ENCODE results near the gene NPHP1.
"Not testable (repeated sequence)": the region's sequence is repeated elsewhere in the genome, so short reads cannot be mapped to it uniquely, and the experiment has no call there.

Gene NPHP1

GRCh38 chr2:110215091-110215490, 10.3 kb upstream of the NPHP1 start:
- no peaks in the 10 kb centered on the region for H3K9me2 ChIP-seq (replicated peaks; ENCODE audit: insufficient read depth, low read length)
- H3K79me2 ChIP-seq (ENCODE audit: insufficient read depth, low read length) = peaks cover 9% of the 10 kb centered on the region
- no peak for TF ChIP-seq EZH2phosphoT487 (conservative IDR thresholded peaks at IDR 0.05; ENCODE audit: low read length)
- no peak for TF ChIP-seq CTCF (IDR thresholded peaks at IDR 0.05; ENCODE audit: insufficient read depth, low read length, poor library complexity, severe bottlenecking)
- no peak overlapping the region for H3K27ac ChIP-seq (ENCODE audit: low read depth, low read length)
- H3K9ac ChIP-seq (ENCODE audit: low read length) = no peak overlapping the region
- H3F3A ChIP-seq (ENCODE audit: insufficient read depth) = no peaks in the 10 kb centered on the region
- H3K4me3 ChIP-seq (ENCODE audit: insufficient read depth, low read length, poor library complexity, severe bottlenecking) = no peak overlapping the region
- no peak overlapping the region for H3K4me2 ChIP-seq (ENCODE audit: low read depth, low read length, poor library complexity, severe bottlenecking)
- H2AFZ ChIP-seq (ENCODE audit: low read depth, low read length, severe bottlenecking) = no peak overlapping the region
- H3K36me3 ChIP-seq (ENCODE audit: low read length) = no peaks in the 10 kb centered on the region
- H4K20me1 ChIP-seq (ENCODE audit: low read depth, low read length) = no peaks in the 10 kb centered on the region
- H3K9me3 ChIP-seq (ENCODE audit: insufficient read depth, low read length) = 0 out of 2 replicates have a peak, but pooled peaks cover 3% of the 10 kb centered on the region
- H3K27me3 ChIP-seq (ENCODE audit: low read length) = no peaks in the 10 kb centered on the region

DNA sequence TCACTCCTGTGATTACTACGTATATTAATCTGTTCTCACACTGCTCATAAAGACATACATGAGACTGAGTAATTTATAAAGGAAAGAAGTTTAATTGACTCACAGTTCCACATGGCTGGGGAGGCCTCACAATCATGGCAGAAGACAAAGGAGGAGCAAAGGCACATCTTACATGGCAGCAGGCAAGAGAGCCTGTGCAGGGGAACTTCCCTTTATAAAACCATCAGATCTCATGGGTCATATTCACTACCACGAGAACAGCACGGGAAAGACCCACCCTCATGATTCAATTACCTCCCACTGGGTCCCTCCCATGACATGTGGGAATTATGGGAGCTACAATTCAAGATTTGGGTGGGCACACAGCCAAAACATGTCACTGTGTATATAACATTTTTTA, 8.7 kb upstream of the NPHP1 start:
- not testable (repeated sequence) for H3K4me3 ChIP-seq (ENCODE audit: insufficient read depth, low read length, poor library complexity, severe bottlenecking); H3K27me3 ChIP-seq (ENCODE audit: low read length); H3K36me3 ChIP-seq (ENCODE audit: low read length); H3F3A ChIP-seq (ENCODE audit: insufficient read depth); H3K9me2 ChIP-seq (replicated peaks; ENCODE audit: insufficient read depth, low read length); H3K9me3 ChIP-seq (ENCODE audit: insufficient read depth, low read length); H3K4me2 ChIP-seq (ENCODE audit: low read depth, low read length, poor library complexity, severe bottlenecking); H3K27ac ChIP-seq (ENCODE audit: low read depth, low read length); H3K9ac ChIP-seq (ENCODE audit: low read length); H4K20me1 ChIP-seq (ENCODE audit: low read depth, low read length); H2AFZ ChIP-seq (ENCODE audit: low read depth, low read length, severe bottlenecking); H3K79me2 ChIP-seq (ENCODE audit: insufficient read depth, low read length)

DNA sequence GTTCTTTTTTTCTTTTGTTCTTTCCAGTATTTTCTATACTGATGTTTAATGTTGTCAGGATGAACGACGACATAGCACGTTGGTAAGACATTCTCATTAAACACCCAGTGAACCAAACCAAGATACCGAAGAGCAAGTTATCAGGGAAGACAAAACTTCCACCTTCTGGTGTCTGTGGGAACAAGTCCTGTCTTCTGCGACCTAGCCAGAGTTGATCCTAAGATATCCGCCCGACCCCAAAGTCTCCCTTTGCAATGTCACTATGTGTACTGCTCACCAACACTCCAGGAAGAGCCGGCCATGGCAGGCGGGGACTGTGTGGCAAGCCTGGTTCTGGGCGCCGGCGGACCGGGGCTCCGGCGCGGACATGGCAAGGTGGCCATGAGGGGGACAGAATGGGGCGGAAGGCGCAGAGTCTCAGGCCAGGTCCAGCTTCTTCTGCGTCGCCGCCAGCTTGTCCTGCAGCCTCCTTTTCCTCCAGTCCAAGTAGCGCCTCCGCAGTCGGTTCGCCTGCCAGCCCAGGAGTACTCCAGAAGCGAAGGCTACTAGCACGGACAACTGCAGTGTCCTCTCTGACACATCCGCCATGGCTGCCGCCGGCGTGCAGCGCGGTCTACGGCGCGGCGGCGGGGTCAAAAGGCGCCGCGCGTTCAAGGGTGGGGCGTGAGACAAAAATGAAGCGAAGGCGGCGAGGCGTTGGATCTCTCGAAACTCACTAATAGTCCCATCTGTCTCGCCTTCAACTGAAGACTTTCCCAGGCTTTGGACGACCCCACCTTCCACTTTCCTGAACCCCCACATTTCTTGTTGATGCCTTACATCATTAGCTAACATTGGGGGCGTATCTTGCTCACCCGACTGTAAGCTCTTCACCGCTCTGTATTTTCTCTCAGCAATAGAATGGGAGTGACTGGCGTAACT, 7.4 kb upstream of the NPHP1 start, which contains the start of gene MTLN:
MTLN (minus strand) TSS at position 610 of the 921 bp plus-strand sequence; CDS start at position 588, 22 bp downstream.
- peak within 1 kb of the TSS; percentile 79 for H2AFZ ChIP-seq (ENCODE audit: low read depth, low read length, severe bottlenecking)
- no peaks in the 10 kb centered on the region for H3K27me3 ChIP-seq (ENCODE audit: low read length)
- peak within 1 kb of the TSS; percentile 87 for H3K4me3 ChIP-seq (ENCODE audit: insufficient read depth, low read length, poor library complexity, severe bottlenecking)
- H3K79me2 ChIP-seq (ENCODE audit: insufficient read depth, low read length) = peaks cover 9% of the 10 kb centered on the region
- peak within 1 kb of the TSS; percentile 20 for H3K27ac ChIP-seq (ENCODE audit: low read depth, low read length)
- no peaks in the 10 kb centered on the region for H4K20me1 ChIP-seq (ENCODE audit: low read depth, low read length)
- no peak for TF ChIP-seq CTCF (IDR thresholded peaks at IDR 0.05; ENCODE audit: insufficient read depth, low read length, poor library complexity, severe bottlenecking)
- TF ChIP-seq EZH2phosphoT487 (conservative IDR thresholded peaks at IDR 0.05; ENCODE audit: low read length) = no peak
- peak within 1 kb of the TSS; percentile 89 for H3K9ac ChIP-seq (ENCODE audit: low read length)
- H3K9me3 ChIP-seq (ENCODE audit: insufficient read depth, low read length) = 0 out of 2 replicates have a peak, but pooled peaks cover 3% of the 10 kb centered on the region
- H3K9me2 ChIP-seq (replicated peaks; ENCODE audit: insufficient read depth, low read length) = no peaks in the 10 kb centered on the region
- H3K4me2 ChIP-seq (ENCODE audit: low read depth, low read length, poor library complexity, severe bottlenecking) = peak within 1 kb of the TSS; percentile 83
- no peaks in the 10 kb centered on the region for H3K36me3 ChIP-seq (ENCODE audit: low read length)
- H3F3A ChIP-seq (ENCODE audit: insufficient read depth) = no peaks in the 10 kb centered on the region
